Tibial artery (tissue), 4 donors: ENCODE data around the gene CSRP1.

Source experiments
- DNase-seq, 2 donors: peaks; one replicate each; pipeline ENCODE4 v3.0.0-alpha.2; 2019
- H3K27ac ChIP-seq, 2 donors: fragments of 200-600 bp; sonication (generic) in 1 of 2; 1 replicate in 1 of 2; 2 replicates in 1 of 2; pipeline ENCODE4 v1.5.1; 2018 to 2019; ENCODE audit warnings: mild to moderate bottlenecking in 1 of 2
- H3K27me3 ChIP-seq, 2 donors: fragments of 200-600 bp; sonication (generic) in 1 of 2; one replicate each; pipeline versions ENCODE4 v1.5.1 to v1.6.0; 2016 to 2019
- H3K36me3 ChIP-seq, 3 donors: fragments of 200-600 bp; sonication (generic) in 2 of 3; one replicate each; pipeline ENCODE4 v1.5.1; 2016 to 2019; ENCODE audit warnings: mild to moderate bottlenecking in 2 of 3
- H3K4me1 ChIP-seq, 4 donors: fragments of 200-600 bp; sonication (generic) in 2 of 4; 1 replicate in 3 of 4; 2 replicates in 1 of 4; pipeline ENCODE4 v1.5.1; 2016 to 2019
- H3K4me3 ChIP-seq, 2 donors: fragments of 200-600 bp; sonication (generic) in 1 of 2; 1 replicate in 1 of 2; 2 replicates in 1 of 2; pipeline ENCODE4 v1.5.1; 2018 to 2019; ENCODE audit warnings: mild to moderate bottlenecking in 2 of 2
- H3K9me3 ChIP-seq, 3 donors: fragments of 200-600 bp; sonication (generic) in 1 of 3; one replicate each; pipeline ENCODE4 v1.5.1; 2016 to 2019
- CTCF ChIP-seq, 2 experiments: fragments of 200-600 bp in 1 of 2; fragments of 450-650 bp in 1 of 2; IDR thresholded peaks; one replicate each; pipeline ENCODE4 v1.5.1; 2017 to 2019; ENCODE audit warnings: antibody characterized with exemption in 2 of 2, mild to moderate bottlenecking in 1 of 2, moderate library complexity in 1 of 2
- intact Hi-C: fragments of 100-400 bp; cut with DNase I; formaldehyde crosslinking; loops from one replicate; pipeline ENCODE4 v1.15.0; 2023; ENCODE audit warnings: low total_unique reads

CSRP1 gene

GRCh38 chr1:201486187-201486586, 20.7 kb downstream of the CSRP1 start:
- H3K27me3 ChIP-seq: no peaks in the 10 kb centered on the region
- intact Hi-C loops: no loop called here
- H3K4me3 ChIP-seq: no peak overlapping the region
- no peaks in the 10 kb centered on the region for H3K9me3 ChIP-seq
- DNase-seq: no peak
- H3K36me3 ChIP-seq: peaks cover 71 to 80% (median 79%) of the 10 kb centered on the region in 3 donors
- peak overlapping the region; percentile 93 to 97 for H3K27ac ChIP-seq
- TF ChIP-seq CTCF (IDR thresholded peaks at IDR 0.05): no peak
- peaks cover 0 to 79% (median 72%) of the 10 kb centered on the region in 4 donors for H3K4me1 ChIP-seq

- DNase-seq: no peak
- no peaks in the 10 kb centered on the region for H3K9me3 ChIP-seq
- no peak for TF ChIP-seq CTCF (IDR thresholded peaks at IDR 0.05)
- peaks cover 65 to 71% (median 70%) of the 10 kb centered on the region in 3 donors for H3K36me3 ChIP-seq
- H3K4me3 ChIP-seq: no peak overlapping the region
- intact Hi-C loops: no loop called here
- peak overlapping the region; percentile 93 to 97 for H3K27ac ChIP-seq
- H3K27me3 ChIP-seq: no peaks in the 10 kb centered on the region
- H3K4me1 ChIP-seq: peaks cover 0 to 78% (median 71%) of the 10 kb centered on the region in 4 donors
These were observed 21.6 kb downstream of the CSRP1 start for GRCh38 chr1:201485184-201485774.

GRCh38 chr1:201483373-201483949, 23.5 kb downstream of the CSRP1 start:
- intact Hi-C loops: loop anchor here (5.0 kb wide), 1 partner anchor 36 kb away; no protein-coding TSS in a partner anchor
- Histone ChIP-seq H3K27me3 (no peaks in the 10 kb centered on the region), H3K4me1 (peaks cover 0 to 69% (median 54%) of the 10 kb centered on the region in 4 donors), H3K36me3 (peaks cover 52 to 54% (median 53%) of the 10 kb centered on the region in 3 donors), H3K9me3 (no peaks in the 10 kb centered on the region), H3K4me3 (no peak overlapping the region), H3K27ac (peak overlapping the region; percentile 93 to 97)
- TF ChIP-seq CTCF (IDR thresholded peaks at IDR 0.05): no peak
- DNase-seq: no peak

GRCh38 chr1:201482755-201483154, 24.2 kb downstream of the CSRP1 start:
- DNase-seq: no peak
- no peaks in the 10 kb centered on the region for H3K27me3 ChIP-seq
- H3K27ac ChIP-seq: peak overlapping the region; percentile 93 to 97
- H3K36me3 ChIP-seq: peaks cover 45 to 47% (median 46%) of the 10 kb centered on the region in 3 donors
- peaks cover 0 to 62% (median 47%) of the 10 kb centered on the region in 4 donors for H3K4me1 ChIP-seq
- H3K9me3 ChIP-seq: no peaks in the 10 kb centered on the region
- intact Hi-C loops: loop anchor here (1.0 to 5.0 kb wide), 2 partner anchors 30 to 35 kb away; no protein-coding TSS in a partner anchor
- H3K4me3 ChIP-seq: no peak overlapping the region
- TF ChIP-seq CTCF (IDR thresholded peaks at IDR 0.05): no peak

GRCh38 chr1:201481761-201482493, 25.0 kb downstream of the CSRP1 start:
- Histone ChIP-seq H3K27ac (peak overlapping the region; percentile 93 to 97), H3K9me3 (no peaks in the 10 kb centered on the region), H3K4me3 (peak overlapping the region; percentile 39 to 47), H3K36me3 (peaks cover 37 to 39% (median 37%) of the 10 kb centered on the region in 3 donors), H3K27me3 (no peaks in the 10 kb centered on the region), H3K4me1 (peaks cover 0 to 53% (median 39%) of the 10 kb centered on the region in 4 donors)
- TF ChIP-seq CTCF (IDR thresholded peaks at IDR 0.05): peak; percentile 89 to 98
- DNase-seq: peak; percentile 78 to 94
- intact Hi-C loops: loop anchor here (1.0 to 5.0 kb wide), 2 partner anchors 30 to 35 kb away; no protein-coding TSS in a partner anchor
